NCI-H446 treated with DMSO at 0.1 percent for 48 hours (cell line): Measurements from ENCODE around the gene TMED9.
"Not testable (repeated sequence)": the region's sequence is repeated elsewhere in the genome, so short reads cannot be mapped to it uniquely, and the experiment has no call there.

Source experiments
- DNase-seq: peaks from one replicate; lab custom pipeline; 2025; lab: John Stamatoyannopoulos, UW

TMED9 gene

GRCh38 chr5:177592010-177592834, at the start of gene TMED9:
Gene TMED9 (plus strand): TSS chr5:177592203. CDS start chr5:177592215, 12 bp downstream.
- no peak for DNase-seq

GRCh38 chr5:177542816-177543465, 49.1 kb upstream of the TMED9 start:
- no peak for DNase-seq

GRCh38 chr5:177545487-177546257, 46.3 kb upstream of the TMED9 start:
- peak; percentile 7 for DNase-seq

GRCh38 chr5:177546258-177546741, 45.7 kb upstream of the TMED9 start:
- peak; percentile 55 for DNase-seq

- no peak for DNase-seq
Observed at GRCh38 chr5:177547736-177548135, 44.3 kb upstream of the TMED9 start.

GRCh38 chr5:177548495-177548894, 43.5 kb upstream of the TMED9 start:
- DNase-seq = no peak

GRCh38 chr5:177550122-177550521, 41.9 kb upstream of the TMED9 start:
- no peak for DNase-seq

GRCh38 chr5:177552839-177553455, 39.1 kb upstream of the TMED9 start:
- no peak for DNase-seq

- no peak for DNase-seq
Observed at GRCh38 chr5:177553671-177554429, 38.2 kb upstream of the TMED9 start.

- peak; percentile 78 for DNase-seq
Observed at GRCh38 chr5:177554474-177555111, 37.4 kb upstream of the TMED9 start, which contains the start of gene FAM193B. Gene FAM193B (minus strand): TSS chr5:177554563. CDS start chr5:177554458, 105 bp downstream.

- no peak for DNase-seq
Observed at GRCh38 chr5:177555228-177555627, 36.8 kb upstream of the TMED9 start.

- DNase-seq = no peak
Observed at GRCh38 chr5:177555665-177556064, 36.3 kb upstream of the TMED9 start.

- no peak for DNase-seq
Observed at GRCh38 chr5:177557041-177557647, 34.9 kb upstream of the TMED9 start.

GRCh38 chr5:177557796-177558195, 34.2 kb upstream of the TMED9 start:
- DNase-seq = no peak

- DNase-seq = not testable (repeated sequence)
Observed at GRCh38 chr5:177559446-177559941, 32.5 kb upstream of the TMED9 start.

GRCh38 chr5:177565046-177565445, 27.0 kb upstream of the TMED9 start:
- DNase-seq = no peak

GRCh38 chr5:177568326-177568725, 23.7 kb upstream of the TMED9 start:
- no peak for DNase-seq

GRCh38 chr5:177569894-177570293, 22.1 kb upstream of the TMED9 start:
- no peak for DNase-seq

- no peak for DNase-seq
Observed at GRCh38 chr5:177575488-177575887, 16.5 kb upstream of the TMED9 start.

- no peak for DNase-seq
Observed at GRCh38 chr5:177576169-177576568, 15.8 kb upstream of the TMED9 start.
